GM12878 (cell line): ENCODE data around the gene C11orf52.

ENCODE experiments used
- POLR2A ChIP-seq: IDR thresholded peaks from 2 replicates; pipeline ENCODE4 v1.6.1; 2011; ENCODE audit warnings: low read depth, mild to moderate bottlenecking, low read length
- SRF ChIP-seq, 2 experiments: IDR thresholded peaks; 2 replicates each; pipeline ENCODE4 v1.6.1; 2011; ENCODE audit warnings: low read depth in 2 of 2, low read length in 2 of 2, mild to moderate bottlenecking in 1 of 2, moderate library complexity in 1 of 2
- ZBTB33 ChIP-seq: fragments of 450-650 bp; IDR thresholded peaks from 2 replicates; pipeline ENCODE4 v1.6.1; 2017; ENCODE audit warnings: mild to moderate bottlenecking

- TF ChIP-seq POLR2A, result no peak
- no peak for TF ChIP-seq ZBTB33
- no peak for TF ChIP-seq SRF (IDR thresholded peaks at IDR 0.05; ENCODE audit: low read depth in 2 of 2, low read length in 2 of 2)
These were observed 45.2 kb downstream of the C11orf52 start for GRCh38 chr11:111963931-111964340.
